GM19023 (cell line): Measurements from ENCODE around the gene PHRF1.
"Not testable (repeated sequence)": the region's sequence is repeated elsewhere in the genome, so short reads cannot be mapped to it uniquely, and the experiment has no call there.

ENCODE experiments used
- ATAC-seq: cut with Tn5 transposase; IDR thresholded peaks from one replicate; pipeline ENCODE4 v1.9.1; 2021; ENCODE audit warnings: mild to moderate bottlenecking, moderate library complexity; ENCODE audit not compliant: unreplicated experiment

Gene PHRF1

GRCh38 chr11:647672-648158, 71.4 kb downstream of the PHRF1 start:
- ATAC-seq = not testable (repeated sequence)

DNA sequence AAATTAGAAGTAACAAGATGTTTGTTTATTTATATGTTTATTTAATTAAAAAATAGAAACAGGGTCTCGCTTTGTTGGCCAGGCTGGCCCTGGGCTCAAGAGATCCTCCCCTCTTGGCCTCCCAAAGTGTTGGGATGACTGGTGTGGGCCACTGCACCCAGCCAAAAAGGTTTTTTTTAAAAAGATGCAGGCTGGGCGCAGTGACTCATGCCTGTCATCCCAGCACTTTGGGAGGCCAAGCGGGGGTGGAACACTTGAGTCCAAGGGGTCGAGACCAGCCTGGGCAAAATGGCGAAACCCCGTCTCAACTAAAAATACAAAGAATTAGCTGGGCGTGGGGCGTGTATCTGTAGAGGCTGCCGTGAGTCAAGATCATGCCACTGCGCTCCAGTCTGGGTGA, 74.2 kb downstream of the PHRF1 start:
- ATAC-seq = no peak

DNA sequence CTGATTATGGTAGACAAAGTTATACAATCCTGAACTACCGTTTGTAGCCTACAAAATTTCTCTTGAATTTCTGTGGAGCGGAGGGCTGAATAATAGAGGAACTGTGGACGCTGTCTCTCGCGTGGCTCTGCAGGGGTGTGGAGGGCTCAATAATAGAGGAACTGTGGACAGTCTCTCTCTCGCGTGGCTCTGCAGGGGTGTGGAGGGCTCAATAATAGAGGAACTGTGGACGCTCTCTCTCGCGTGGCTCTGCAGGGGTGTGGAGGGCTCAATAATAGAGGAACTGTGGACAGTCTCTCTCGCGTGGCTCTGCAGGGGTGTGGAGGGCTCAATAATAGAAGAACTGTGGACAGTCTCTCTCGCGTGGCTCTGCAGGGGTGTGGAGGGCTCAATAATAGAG, 76.9 kb downstream of the PHRF1 start:
- ATAC-seq = not testable (repeated sequence)

- ATAC-seq = no peak
Measured at GRCh38 chr11:653837-654236, 77.6 kb downstream of the PHRF1 start.

DNA sequence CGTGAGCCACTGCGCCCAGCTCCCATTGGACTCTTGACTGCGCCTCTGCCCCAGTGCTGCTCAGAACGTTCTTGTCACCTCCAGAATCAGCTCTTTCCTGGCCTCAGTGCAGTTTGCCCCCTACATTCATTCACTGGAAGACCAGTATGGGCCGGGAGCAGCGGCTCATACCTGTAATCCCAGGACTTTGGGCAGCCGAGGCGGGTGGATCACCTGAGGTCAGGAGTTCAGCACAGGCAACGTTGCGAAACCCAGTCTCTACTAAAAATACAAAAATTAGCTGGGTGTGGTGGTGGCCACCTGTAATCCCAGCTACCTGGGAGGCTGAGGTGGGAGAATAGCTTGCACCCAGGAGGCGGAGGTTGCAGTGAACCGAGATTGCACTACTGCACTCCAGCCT, 78.2 kb downstream of the PHRF1 start:
- ATAC-seq = not testable (repeated sequence)

DNA sequence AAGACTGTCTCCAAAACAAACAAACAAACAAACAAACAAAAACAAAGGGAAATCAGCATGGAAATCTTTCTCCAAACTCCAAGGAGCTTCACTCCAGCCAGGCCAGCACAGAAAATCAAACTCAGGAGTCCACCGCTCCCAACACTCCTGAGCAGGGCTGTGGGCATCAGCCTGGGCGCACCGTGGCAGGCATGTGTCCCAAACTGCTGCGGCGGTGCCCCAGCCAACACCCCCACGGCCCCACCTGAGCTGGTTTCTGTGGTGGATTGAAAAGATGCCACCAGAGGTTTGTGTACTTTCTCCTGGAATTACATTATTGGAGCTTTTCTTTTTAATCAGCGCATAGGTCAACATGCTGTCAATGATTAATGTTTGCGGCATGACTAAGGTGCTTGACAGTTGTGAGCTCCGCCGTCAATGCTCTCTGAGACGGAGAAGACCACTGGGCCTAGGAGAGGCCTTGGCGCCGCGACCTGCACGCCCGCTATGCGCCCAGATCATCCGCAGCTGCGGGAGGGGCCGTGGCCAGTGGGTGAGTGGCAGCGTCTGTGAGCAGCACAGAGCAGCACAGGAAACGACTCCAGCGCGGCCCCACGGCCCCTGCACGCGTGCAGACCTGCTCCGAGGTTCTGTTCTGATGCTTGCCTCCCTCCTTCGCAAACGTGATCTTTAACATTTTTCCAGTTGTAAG, 78.9 kb downstream of the PHRF1 start:
- no peak for ATAC-seq

- ATAC-seq = no peak
Measured at GRCh38 chr11:656426-656825, 80.2 kb downstream of the PHRF1 start.

GRCh38 chr11:656866-657265, 80.6 kb downstream of the PHRF1 start:
- no peak for ATAC-seq

DNA sequence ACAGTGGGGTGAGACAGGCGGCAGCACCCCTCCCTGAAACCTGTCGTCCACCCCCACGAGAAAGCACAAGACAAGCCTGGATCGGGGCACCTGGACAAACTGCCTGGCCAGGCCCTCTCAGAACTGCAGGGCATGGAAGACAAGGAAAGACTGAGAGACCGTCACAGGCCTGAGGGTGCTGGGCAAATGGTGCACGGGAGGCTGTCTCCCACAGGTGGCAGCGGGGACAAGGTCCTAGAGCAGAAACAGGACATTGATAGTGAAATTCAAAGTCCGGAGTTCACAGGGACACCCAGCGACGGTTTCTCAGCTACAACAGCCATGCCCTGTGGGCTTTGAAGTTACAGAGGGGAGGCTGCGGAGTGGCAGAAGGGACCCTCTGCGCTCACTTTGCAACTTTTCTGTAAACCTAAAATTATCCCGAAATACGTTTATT, 81.4 kb downstream of the PHRF1 start:
- ATAC-seq = no peak

GRCh38 chr11:659532-660085, 83.3 kb downstream of the PHRF1 start:
- no peak for ATAC-seq

- ATAC-seq = no peak
Measured at GRCh38 chr11:660281-660680, 84.0 kb downstream of the PHRF1 start.

DNA sequence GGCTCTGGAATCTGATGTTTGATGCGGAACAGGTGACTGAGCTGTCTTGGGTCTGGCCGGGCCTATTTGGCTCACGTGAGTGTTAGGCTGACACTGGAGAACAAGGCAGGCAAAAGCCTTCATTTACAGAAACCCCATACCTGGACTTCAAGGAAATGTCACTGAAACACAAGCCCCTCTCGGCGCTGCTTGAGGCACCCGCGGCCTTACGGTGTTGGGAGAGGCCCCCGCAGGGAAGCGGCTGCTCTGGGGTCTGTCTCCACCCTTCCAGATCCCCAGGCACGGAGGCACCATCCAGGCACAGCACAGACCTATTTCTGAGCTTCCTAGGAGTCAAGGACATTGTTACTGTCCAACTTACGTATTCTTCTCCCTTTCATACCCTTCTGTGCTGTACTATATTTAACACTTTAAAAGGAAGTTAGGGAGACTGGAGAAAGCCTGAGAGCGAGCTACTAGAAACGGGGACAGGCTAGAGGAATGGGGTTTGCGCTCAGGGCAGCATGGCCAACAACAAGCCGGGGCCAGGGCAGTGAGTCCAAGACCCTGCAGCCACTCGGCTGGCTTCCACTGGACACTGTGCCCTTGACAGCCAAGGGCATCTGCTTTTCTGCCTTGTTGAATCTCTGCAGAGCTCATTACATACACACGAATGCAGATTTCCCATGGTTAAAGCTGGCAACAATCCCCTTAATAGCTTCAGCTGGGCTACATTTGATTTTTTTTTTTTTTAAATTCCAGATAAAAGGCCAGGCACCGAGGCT, 84.6 kb downstream of the PHRF1 start:
- ATAC-seq = no peak
